Measurements from ENCODE around the gene PTPN18. TPM values are rescaled to one million over a fixed set of nuclear protein-coding genes. Genes with fewer than 3 reads are reported as not detected.
A peak's percentile ranks its signal among the peaks of the same experiment; 100 is the strongest.

The PTPN18 gene
- total RNA-seq, 1 donor from 2014 or later, result 26.0 TPM

DNA sequence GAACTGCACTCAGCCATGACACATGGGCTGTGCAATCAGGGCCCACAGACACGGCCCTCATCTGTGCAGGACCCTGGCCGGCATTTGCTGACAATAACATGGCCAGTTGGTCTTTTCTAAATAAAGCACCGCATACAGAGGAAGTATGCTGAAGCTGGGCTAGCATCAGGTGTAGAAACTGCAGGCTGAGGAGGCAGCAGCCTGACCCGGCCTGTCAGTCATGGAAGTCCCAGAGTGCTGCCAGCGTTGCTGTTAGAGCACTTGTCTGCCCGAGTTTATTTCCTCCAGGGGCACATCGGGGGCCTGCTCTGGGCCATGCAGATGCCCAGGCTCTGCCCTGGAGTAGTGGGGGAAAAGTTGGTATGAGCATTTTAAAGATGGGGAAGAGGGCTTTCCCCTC lies 4.1 kb upstream of the PTPN18 start:
- peaks cover 23% of the 10 kb centered on the region for H3K4me1 Mint-ChIP-seq (ENCODE audit: low read depth)
- TF ChIP-seq, protein P1, sequence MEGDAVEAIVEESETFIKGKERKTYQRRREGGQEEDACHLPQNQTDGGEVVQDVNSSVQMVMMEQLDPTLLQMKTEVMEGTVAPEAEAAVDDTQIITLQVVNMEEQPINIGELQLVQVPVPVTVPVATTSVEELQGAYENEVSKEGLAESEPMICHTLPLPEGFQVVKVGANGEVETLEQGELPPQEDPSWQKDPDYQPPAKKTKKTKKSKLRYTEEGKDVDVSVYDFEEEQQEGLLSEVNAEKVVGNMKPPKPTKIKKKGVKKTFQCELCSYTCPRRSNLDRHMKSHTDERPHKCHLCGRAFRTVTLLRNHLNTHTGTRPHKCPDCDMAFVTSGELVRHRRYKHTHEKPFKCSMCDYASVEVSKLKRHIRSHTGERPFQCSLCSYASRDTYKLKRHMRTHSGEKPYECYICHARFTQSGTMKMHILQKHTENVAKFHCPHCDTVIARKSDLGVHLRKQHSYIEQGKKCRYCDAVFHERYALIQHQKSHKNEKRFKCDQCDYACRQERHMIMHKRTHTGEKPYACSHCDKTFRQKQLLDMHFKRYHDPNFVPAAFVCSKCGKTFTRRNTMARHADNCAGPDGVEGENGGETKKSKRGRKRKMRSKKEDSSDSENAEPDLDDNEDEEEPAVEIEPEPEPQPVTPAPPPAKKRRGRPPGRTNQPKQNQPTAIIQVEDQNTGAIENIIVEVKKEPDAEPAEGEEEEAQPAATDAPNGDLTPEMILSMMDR (IDR thresholded peaks at IDR 0.05), result no peak
- DNase-seq (ENCODE audit: low spot score), result peak; percentile 44
- no peaks in the 10 kb centered on the region for H3K9me3 Mint-ChIP-seq (ENCODE audit: low read depth)
- H3K4me3 Mint-ChIP-seq (ENCODE audit: unreplicated experiment), result no peak overlapping the region
- peaks cover 13% of the 10 kb centered on the region for H3K36me3 Mint-ChIP-seq (ENCODE audit: low read depth)
- H3K27me3 Mint-ChIP-seq (ENCODE audit: low read depth), result no peaks in the 10 kb centered on the region
- no peak overlapping the region for H3K27ac Mint-ChIP-seq (ENCODE audit: unreplicated experiment)

DNA sequence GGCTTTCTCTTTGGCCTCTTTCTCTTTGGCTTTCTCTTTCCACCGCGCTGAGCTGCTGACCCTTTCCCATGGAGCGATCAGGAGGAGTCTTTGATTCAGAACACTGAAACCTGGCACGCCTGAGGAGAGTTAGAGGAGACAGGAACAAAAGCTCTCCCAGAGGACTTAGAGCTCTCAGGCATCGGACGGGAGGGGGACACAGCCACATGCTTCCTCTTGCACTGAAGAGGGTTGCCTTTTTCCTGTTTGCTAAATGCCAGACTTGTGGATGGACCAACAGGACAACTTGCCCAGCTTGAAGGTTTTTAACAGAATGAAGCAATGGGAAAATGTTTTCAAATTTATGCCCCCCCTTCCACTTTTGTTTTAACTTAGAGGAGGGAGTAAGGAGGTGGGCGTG lies 3.6 kb upstream of the PTPN18 start:
- Mint-ChIP-seq H3K27me3 (ENCODE audit: low read depth) (no peaks in the 10 kb centered on the region), H3K4me3 (ENCODE audit: unreplicated experiment) (no peak overlapping the region), H3K9me3 (ENCODE audit: low read depth) (no peaks in the 10 kb centered on the region), H3K36me3 (ENCODE audit: low read depth) (peaks cover 10% of the 10 kb centered on the region), H3K4me1 (ENCODE audit: low read depth) (peaks cover 24% of the 10 kb centered on the region), H3K27ac (ENCODE audit: unreplicated experiment) (no peak overlapping the region)
- DNase-seq (ENCODE audit: low spot score), result no peak
- TF ChIP-seq, protein P1 (IDR thresholded peaks at IDR 0.05), result no peak

DNA sequence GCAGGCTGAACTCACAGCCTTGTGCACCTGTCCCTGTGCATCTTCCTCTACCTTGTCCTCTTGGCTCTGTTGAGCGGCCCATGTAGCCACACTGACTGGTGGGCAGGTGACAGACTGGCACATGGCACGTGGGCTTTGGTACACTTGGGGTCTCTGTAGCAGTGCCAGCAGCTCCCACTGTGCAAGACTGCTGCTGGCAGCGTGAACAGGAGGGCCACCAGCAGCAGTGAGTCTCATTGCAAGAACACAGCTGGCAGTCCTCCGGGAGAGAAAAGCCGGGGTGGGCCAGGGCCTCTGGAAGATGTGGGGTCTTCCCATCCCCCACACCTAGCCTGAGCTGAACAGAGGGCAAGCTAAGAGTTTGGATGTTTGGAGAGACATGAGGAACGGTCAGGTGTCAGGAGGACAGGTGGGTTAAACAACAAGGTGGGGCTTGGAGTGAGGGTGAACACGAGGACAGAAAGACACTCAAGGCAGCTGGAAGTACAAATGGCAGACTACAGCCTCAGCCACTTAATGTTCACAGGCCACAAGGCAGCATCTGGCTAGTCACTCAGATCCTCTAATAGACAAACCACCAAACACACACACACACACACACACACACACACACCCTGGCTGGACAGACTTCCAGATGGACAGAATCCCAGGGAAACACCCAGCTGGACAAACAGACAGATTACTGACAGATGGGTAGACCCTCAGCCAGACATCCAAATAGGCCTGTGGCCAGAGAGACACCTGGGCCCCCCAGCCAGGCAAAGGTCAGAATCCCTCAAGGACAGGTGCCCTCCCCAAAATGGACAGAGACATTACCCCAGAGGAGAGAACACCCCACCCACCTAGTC lies 2.3 kb upstream of the PTPN18 start:
- no peak overlapping the region for H3K27ac Mint-ChIP-seq (ENCODE audit: unreplicated experiment)
- TF ChIP-seq, protein P1 (IDR thresholded peaks at IDR 0.05), result no peak

DNA sequence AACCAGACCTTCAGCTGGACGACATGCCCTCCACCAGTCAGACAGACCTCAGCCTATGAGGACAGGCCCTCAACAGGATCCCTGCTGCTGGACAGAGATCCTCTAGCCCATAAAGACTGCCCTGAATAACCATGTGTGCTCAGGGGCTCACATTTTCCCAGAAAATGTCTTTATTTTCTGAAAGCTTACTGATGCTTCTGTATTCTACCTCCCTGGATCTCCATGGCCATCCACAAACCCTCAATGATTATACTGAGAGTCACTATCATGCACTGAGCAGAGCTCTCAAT lies 1.8 kb upstream of the PTPN18 start:
- no peak overlapping the region for H3K27ac Mint-ChIP-seq (ENCODE audit: unreplicated experiment)
- H3K4me1 Mint-ChIP-seq (ENCODE audit: low read depth), result peaks cover 24% of the 10 kb centered on the region
- TF ChIP-seq, protein P1 (IDR thresholded peaks at IDR 0.05), result no peak
- no peaks in the 10 kb centered on the region for H3K36me3 Mint-ChIP-seq (ENCODE audit: low read depth)
- peak overlapping the region; percentile 11 for H3K4me3 Mint-ChIP-seq (ENCODE audit: unreplicated experiment)
- DNase-seq (ENCODE audit: low spot score), result no peak
- H3K9me3 Mint-ChIP-seq (ENCODE audit: low read depth), result no peaks in the 10 kb centered on the region
- no peaks in the 10 kb centered on the region for H3K27me3 Mint-ChIP-seq (ENCODE audit: low read depth)

More for the DNA sequence above, 2.3 kb upstream of the PTPN18 start:
- Mint-ChIP-seq H3K36me3 (ENCODE audit: low read depth) (no peaks in the 10 kb centered on the region), H3K9me3 (ENCODE audit: low read depth) (no peaks in the 10 kb centered on the region), H3K4me3 (ENCODE audit: unreplicated experiment) (no peak overlapping the region), H3K4me1 (ENCODE audit: low read depth) (peaks cover 24% of the 10 kb centered on the region), H3K27me3 (ENCODE audit: low read depth) (no peaks in the 10 kb centered on the region)
- peak; percentile 57 for DNase-seq (ENCODE audit: low spot score)

DNA sequence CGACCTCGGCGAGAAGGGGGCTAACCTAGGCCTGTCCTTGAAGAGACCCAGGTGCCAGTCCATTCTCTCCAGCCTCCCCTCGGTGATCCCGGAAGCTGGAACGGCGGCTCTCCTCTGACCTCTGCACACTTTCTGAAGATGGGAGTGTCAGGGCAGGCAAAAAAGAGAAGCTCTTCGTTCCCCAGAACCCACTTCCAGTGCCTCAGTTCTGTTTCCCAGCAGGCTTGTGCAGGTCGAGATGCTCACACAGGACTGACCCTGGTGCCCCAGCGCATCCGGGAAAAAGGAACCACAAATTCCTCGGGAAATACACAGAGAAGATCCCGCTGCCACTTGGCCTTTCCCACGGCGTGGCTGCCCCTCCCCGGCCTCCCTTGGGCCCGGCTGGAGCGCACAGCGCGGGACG lies 681 bp upstream of the PTPN18 start:
- no peaks in the 10 kb centered on the region for H3K27me3 Mint-ChIP-seq (ENCODE audit: low read depth)
- H3K36me3 Mint-ChIP-seq (ENCODE audit: low read depth), result no peaks in the 10 kb centered on the region
- TF ChIP-seq, protein P1 (IDR thresholded peaks at IDR 0.05), result no peak
- peak overlapping the region; percentile 76 for H3K4me3 Mint-ChIP-seq (ENCODE audit: unreplicated experiment)
- H3K27ac Mint-ChIP-seq (ENCODE audit: unreplicated experiment), result peak overlapping the region; percentile 10
- no peak for DNase-seq (ENCODE audit: low spot score)
- peaks cover 24% of the 10 kb centered on the region for H3K4me1 Mint-ChIP-seq (ENCODE audit: low read depth)
- H3K9me3 Mint-ChIP-seq (ENCODE audit: low read depth), result no peaks in the 10 kb centered on the region

Measured in chondrocyte (in vitro differentiated cells).